Loucy (cell line): ENCODE measurements around the gene GRIN2D.

Experiments used
- H2AFZ ChIP-seq: fragments of 200-600 bp; sonication (generic); 2 replicates; pipeline ENCODE4 v1.6.0; 2016; ENCODE audit warnings: antibody characterized with exemption, mild to moderate bottlenecking, low read length, moderate library complexity
- H3F3A ChIP-seq: fragments of 200-600 bp; 2 replicates; pipeline ENCODE4 v1.6.0; 2016; ENCODE audit warnings: antibody characterized with exemption, low read depth, mild to moderate bottlenecking
- H3K27me3 ChIP-seq: fragments of 200-600 bp; sonication (generic); 2 replicates; pipeline ENCODE4 v1.6.1; 2014; ENCODE audit warnings: low read length, mild to moderate bottlenecking; ENCODE audit not compliant: insufficient read depth, poor library complexity, severe bottlenecking
- H3K36me3 ChIP-seq: fragments of 200-600 bp; sonication (generic); 2 replicates; pipeline ENCODE4 v1.6.1; 2016; ENCODE audit warnings: low read length; ENCODE audit not compliant: insufficient read depth
- H3K4me1 ChIP-seq: fragments of 200-600 bp; sonication (generic); 2 replicates; pipeline ENCODE4 v1.5.1; 2014; ENCODE audit warnings: low read length, mild to moderate bottlenecking; ENCODE audit not compliant: insufficient read depth, poor library complexity, severe bottlenecking
- H3K4me2 ChIP-seq: fragments of 200-600 bp; sonication (generic); 2 replicates; pipeline ENCODE4 v1.6.0; 2014; ENCODE audit warnings: antibody characterized with exemption, low read length, low read depth, mild to moderate bottlenecking; ENCODE audit not compliant: poor library complexity, severe bottlenecking
- H3K4me3 ChIP-seq: fragments of 200-600 bp; sonication (generic); 2 replicates; pipeline ENCODE4 v1.5.1; 2014; ENCODE audit warnings: low read length, mild to moderate bottlenecking, mixed read lengths; ENCODE audit not compliant: poor library complexity, severe bottlenecking
- H3K79me2 ChIP-seq: fragments of 200-600 bp; sonication (generic); 2 replicates; pipeline ENCODE4 v1.6.1; 2014; ENCODE audit warnings: low read length; ENCODE audit not compliant: insufficient read depth
- H3K9ac ChIP-seq: fragments of 200-600 bp; sonication (generic); 2 replicates; pipeline ENCODE4 v1.6.0; 2014; ENCODE audit warnings: mild to moderate bottlenecking, low read depth, low read length, moderate library complexity; ENCODE audit not compliant: poor library complexity, severe bottlenecking
- H3K9me2 ChIP-seq: fragments of 200-600 bp; sonication (generic); replicated peaks from 2 replicates; pipeline ENCODE4 v1.6.1; 2016; ENCODE audit warnings: low read depth, low read length, mixed read lengths
- H3K9me3 ChIP-seq: fragments of 200-600 bp; sonication (generic); 2 replicates; pipeline ENCODE4 v1.6.1; 2014; ENCODE audit warnings: mild to moderate bottlenecking, antibody characterized with exemption, low read length, low read depth; ENCODE audit not compliant: insufficient read depth
- H4K20me1 ChIP-seq: fragments of 200-600 bp; sonication (generic); 2 replicates; pipeline ENCODE4 v1.6.0; 2014; ENCODE audit warnings: antibody characterized with exemption, low read length, mild to moderate bottlenecking; ENCODE audit not compliant: insufficient read depth, poor library complexity, severe bottlenecking
- EZH2phosphoT487 ChIP-seq: fragments of 200-600 bp; IDR thresholded peaks from 2 replicates; pipeline ENCODE4 v1.6.1; 2018; ENCODE audit warnings: antibody characterized with exemption, mild to moderate bottlenecking, moderate library complexity, borderline replicate concordance
- TF ChIP-seq, protein P1 (sequence below): fragments of 200-600 bp; sonication (generic); conservative IDR thresholded peaks from 2 replicates; pipeline ENCODE4 v1.5.1; 2014; ENCODE audit warnings: mild to moderate bottlenecking, antibody characterized with exemption, low read length

Gene GRIN2D

DNA sequence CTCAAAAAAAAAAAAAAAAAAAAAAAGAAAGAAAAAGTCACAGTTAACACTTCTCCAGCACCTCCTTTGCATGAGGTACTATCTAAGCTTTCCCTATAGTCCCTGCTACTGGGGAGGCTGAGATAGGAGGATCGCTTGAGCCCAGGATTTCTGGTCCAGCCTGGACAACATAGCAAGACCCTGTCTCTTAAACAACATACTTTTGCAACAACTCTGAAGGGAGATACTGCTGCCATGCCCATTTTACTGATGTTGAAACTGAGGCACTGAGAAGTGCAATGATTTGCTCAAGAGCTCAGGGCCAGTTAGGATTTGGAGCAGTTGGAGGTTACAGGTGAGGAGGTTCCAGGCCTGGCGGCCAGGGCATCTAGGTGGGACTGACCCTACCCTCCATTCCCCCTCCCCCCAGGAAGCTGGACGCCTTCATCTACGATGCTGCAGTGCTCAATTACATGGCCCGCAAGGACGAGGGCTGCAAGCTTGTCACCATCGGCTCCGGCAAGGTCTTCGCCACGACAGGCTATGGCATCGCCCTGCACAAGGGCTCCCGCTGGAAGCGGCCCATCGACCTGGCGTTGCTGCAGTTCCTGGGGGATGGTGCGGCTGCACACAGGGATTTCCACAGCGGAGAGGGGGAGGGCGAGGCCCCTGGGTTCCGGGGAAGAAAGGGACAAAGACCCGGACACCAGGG is 48.0 kb downstream of the GRIN2D start:
- no peaks in the 10 kb centered on the region for H3K27me3 ChIP-seq
- H3K36me3 ChIP-seq: no peaks in the 10 kb centered on the region
- TF ChIP-seq, protein P1, sequence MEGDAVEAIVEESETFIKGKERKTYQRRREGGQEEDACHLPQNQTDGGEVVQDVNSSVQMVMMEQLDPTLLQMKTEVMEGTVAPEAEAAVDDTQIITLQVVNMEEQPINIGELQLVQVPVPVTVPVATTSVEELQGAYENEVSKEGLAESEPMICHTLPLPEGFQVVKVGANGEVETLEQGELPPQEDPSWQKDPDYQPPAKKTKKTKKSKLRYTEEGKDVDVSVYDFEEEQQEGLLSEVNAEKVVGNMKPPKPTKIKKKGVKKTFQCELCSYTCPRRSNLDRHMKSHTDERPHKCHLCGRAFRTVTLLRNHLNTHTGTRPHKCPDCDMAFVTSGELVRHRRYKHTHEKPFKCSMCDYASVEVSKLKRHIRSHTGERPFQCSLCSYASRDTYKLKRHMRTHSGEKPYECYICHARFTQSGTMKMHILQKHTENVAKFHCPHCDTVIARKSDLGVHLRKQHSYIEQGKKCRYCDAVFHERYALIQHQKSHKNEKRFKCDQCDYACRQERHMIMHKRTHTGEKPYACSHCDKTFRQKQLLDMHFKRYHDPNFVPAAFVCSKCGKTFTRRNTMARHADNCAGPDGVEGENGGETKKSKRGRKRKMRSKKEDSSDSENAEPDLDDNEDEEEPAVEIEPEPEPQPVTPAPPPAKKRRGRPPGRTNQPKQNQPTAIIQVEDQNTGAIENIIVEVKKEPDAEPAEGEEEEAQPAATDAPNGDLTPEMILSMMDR: no peak
- TF ChIP-seq EZH2phosphoT487: no peak
- H3K9me2 ChIP-seq: no peaks in the 10 kb centered on the region
- H4K20me1 ChIP-seq: peaks cover 5% of the 10 kb centered on the region
- H3K79me2 ChIP-seq: peaks cover 6% of the 10 kb centered on the region
- H3K9ac ChIP-seq: no peak overlapping the region
- peaks cover 11% of the 10 kb centered on the region for H3K4me1 ChIP-seq
- H3K9me3 ChIP-seq: no peaks in the 10 kb centered on the region
- H3K4me2 ChIP-seq: no peak overlapping the region
- H3K4me3 ChIP-seq: no peak overlapping the region
- H3F3A ChIP-seq: no peaks in the 10 kb centered on the region
- H2AFZ ChIP-seq: no peak overlapping the region

DNA sequence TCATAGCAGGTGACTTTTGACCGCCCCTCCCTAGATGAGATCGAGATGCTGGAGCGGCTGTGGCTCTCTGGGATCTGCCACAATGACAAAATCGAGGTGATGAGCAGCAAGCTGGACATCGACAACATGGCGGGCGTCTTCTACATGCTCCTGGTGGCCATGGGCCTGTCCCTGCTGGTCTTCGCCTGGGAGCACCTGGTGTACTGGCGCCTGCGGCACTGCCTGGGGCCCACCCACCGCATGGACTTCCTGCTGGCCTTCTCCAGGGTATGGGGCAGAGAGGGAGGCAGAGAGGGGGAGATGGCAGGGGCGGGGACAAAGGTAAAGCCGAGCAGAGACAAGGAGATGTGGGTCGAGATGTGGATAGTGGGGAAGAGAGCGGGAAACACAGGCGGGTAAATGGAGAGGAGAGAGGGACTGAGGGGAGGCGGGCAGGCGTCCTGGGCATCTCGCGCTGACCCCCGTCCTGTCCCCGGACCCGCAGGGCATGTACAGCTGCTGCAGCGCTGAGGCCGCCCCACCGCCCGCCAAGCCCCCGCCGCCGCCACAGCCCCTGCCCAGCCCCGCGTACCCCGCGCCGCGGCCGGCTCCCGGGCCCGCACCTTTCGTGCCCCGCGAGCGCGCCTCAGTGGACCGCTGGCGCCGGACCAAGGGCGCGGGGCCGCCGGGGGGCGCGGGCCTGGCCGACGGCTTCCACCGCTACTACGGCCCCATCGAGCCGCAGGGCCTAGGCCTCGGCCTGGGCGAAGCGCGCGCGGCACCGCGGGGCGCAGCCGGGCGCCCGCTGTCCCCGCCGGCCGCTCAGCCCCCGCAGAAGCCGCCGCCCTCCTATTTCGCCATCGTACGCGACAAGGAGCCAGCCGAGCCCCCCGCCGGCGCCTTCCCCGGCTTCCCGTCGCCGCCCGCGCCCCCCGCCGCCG is 48.9 kb downstream of the GRIN2D start:
- Histone ChIP-seq H3K4me3 (no peak overlapping the region), H3K9me2 (no peaks in the 10 kb centered on the region), H3K9ac (no peak overlapping the region), H3K9me3 (no peaks in the 10 kb centered on the region), H3K4me2 (no peak overlapping the region), H4K20me1 (peaks cover 7% of the 10 kb centered on the region), H2AFZ (no peak overlapping the region), H3K36me3 (no peaks in the 10 kb centered on the region), H3F3A (no peaks in the 10 kb centered on the region), H3K79me2 (peaks cover 14% of the 10 kb centered on the region), H3K27me3 (no peaks in the 10 kb centered on the region), H3K4me1 (peaks cover 11% of the 10 kb centered on the region)
- TF ChIP-seq, protein P1: no peak

DNA sequence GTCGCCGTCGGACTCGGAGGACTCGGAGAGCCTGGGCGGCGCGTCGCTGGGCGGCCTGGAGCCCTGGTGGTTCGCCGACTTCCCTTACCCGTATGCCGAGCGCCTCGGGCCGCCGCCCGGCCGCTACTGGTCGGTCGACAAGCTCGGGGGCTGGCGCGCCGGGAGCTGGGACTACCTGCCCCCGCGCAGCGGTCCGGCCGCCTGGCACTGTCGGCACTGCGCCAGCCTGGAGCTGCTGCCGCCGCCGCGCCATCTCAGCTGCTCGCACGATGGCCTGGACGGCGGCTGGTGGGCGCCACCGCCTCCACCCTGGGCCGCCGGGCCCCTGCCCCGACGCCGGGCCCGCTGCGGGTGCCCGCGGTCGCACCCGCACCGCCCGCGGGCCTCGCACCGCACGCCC is 49.8 kb downstream of the GRIN2D start:
- H3K4me3 ChIP-seq: no peak overlapping the region

More for the DNA sequence above, 49.8 kb downstream of the GRIN2D start:
- no peaks in the 10 kb centered on the region for H3K9me2 ChIP-seq
- H3K27me3 ChIP-seq: no peaks in the 10 kb centered on the region
- no peak overlapping the region for H3K9ac ChIP-seq
- no peaks in the 10 kb centered on the region for H3F3A ChIP-seq
- no peak overlapping the region for H3K4me2 ChIP-seq
- peaks cover 7% of the 10 kb centered on the region for H4K20me1 ChIP-seq
- TF ChIP-seq EZH2phosphoT487: no peak
- TF ChIP-seq, protein P1: no peak
- no peaks in the 10 kb centered on the region for H3K9me3 ChIP-seq
- H3K4me1 ChIP-seq: peaks cover 11% of the 10 kb centered on the region
- H3K36me3 ChIP-seq: no peaks in the 10 kb centered on the region
- H2AFZ ChIP-seq: no peak overlapping the region
- H3K79me2 ChIP-seq: peaks cover 23% of the 10 kb centered on the region
